Measurements from ENCODE around the gene MED12.
A peak's percentile ranks its signal among the peaks of the same experiment; 100 is the strongest.

The MED12 gene

DNA sequence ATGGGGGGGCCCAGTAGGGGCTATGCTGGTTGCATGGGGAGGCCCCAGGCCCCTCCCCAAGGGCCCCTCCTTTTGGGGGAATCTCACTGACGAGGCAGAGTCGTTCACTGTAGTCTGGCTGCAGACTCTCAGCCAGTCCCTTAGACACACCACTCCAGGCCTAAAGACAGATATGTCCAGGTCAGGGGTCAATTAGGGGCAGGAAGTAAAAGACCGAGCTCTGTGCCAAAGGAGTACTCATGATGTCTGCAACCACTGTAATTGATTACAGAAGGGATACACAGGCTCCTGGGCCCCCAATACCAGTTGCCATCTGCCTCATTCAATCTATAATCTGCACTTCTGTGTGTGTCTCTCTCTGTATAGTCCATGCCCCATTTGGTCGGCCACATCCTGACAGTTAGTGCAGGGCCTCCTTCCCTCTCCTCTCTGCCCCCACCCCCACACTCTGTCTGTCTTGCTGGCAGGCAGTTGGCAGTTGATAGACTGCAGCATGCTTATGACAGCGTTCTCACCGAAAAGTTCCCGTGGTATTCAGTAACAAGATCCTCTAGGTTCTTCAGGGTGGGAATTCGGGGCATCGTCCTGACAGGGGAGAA lies 10.5 kb upstream of the MED12 start:
- no peak for DNase-seq

- no peak for DNase-seq
Observed at GRCh38 chrX:71109051-71109450, 9.3 kb upstream of the MED12 start.

DNA sequence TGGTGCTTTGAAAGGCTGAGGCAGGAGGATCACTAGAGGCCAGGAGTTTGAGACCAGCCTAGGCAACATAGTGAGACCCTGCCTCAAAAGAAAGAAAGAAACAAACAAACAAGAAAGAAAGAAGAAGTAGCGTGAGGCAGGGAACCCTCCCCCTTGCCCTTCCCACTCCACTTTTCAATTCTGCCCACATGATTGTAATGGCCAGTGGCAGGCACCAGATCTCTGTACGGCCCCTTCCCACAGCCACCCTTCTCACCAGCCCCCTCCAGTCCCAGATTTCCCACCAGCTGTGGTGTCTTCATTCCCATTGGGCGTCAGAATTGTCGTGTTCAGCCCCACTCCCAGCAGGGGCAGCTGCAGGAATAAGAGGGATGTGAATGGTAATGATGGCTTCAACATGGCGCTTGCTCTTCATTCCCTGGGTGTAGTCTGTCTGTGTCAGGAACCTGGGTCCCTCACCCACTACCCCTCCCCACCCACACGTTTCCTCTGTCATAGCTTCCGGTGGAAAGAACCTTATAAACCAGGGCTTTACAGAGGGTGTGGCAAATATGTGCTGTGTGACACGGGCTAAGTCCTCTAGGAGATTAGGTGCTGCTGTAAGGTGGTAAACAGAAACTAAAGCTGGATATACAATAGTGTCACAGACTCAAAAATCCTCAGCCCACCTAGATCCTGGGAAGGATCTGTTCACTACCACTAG lies 7.1 kb upstream of the MED12 start, which contains the start of gene IL2RG:
Gene IL2RG, minus strand, starts transcription at position 437 of the 703 bp plus-strand sequence. Its CDS starts 38 bp downstream, at position 399.
- DNase-seq: no peak

DNA sequence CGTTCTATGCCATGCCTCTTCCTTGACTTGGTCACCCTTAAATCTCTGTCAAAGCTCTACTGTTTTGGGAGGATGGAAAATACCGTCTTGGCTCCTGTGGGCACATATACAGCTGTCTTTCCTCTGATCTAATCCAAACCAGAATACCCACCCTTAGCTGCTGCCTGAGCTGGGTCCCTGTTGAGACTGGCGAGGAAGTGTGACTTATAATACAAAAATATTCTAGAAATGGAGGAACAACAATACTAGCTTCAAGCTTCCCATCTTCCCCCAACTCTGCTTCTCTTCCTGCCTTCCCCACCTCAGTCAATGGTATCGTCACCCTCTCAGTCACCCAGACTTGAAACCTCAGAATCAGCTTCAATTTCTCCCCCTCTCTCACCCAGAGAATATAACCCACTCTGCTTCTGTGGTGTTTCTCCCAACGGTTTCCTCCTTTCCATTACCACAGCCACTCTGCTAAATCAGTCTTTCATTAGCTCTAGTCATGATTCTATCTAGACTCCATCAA lies 6.4 kb upstream of the MED12 start:
- DNase-seq: no peak

- no peak for DNase-seq
Observed at GRCh38 chrX:71117358-71117757, 1.0 kb upstream of the MED12 start.

DNA sequence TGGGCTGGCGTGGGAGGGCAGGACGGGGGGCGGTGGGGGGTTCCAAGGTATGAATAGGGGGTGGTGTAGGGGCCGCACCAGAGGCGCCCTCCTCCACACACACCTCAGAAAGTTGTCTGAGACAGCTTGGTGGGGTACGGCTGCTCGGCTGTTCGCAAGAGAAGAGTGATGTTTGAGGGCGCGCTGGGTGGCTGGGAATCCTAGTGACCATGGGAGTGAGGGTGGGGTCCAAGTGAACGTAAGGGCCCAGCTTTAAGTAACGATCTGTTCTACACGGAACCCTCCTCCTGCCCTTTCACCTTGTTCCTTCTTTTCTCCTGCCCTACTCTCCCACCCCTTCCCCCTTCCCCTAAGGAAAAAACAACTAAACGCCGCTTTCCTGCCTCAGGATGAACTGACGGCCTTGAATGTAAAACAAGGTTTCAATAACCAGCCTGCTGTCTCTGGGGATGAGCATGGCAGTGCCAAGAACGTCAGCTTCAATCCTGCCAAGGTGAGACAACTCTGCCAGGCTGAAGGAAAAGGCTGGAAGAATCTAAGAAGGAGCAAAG lies 664 bp downstream of the MED12 start:
- DNase-seq: no peak

DNA sequence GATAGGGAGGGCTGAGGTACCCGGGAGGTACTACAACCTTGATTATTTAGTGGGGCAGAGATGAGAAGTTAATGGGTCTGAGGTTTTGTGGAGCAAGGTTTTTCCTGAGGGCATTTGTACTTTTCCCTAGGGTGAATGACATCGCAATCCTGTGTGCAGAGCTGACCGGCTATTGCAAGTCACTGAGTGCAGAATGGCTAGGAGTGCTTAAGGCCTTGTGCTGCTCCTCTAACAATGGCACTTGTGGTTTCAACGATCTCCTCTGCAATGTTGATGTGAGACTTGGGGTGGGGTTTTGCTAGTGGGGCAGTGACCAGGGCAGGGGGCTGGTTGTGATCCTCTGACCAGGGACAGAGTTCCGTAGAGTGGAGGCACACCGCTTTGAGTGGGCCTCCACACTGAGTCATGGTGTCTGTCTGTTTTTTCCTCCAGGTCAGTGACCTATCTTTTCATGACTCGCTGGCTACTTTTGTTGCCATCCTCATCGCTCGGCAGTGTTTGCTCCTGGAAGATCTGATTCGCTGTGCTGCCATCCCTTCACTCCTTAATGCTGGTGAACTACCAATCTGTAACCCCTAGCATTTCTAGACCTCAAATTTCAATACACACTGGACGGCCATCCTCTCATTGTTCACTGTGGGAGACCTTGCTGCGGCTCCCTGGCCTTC lies 9.9 kb downstream of the MED12 start:
- DNase-seq: no peak

- DNase-seq: peak; percentile 5 to 61
Observed at GRCh38 chrX:71128915-71129765, 10.7 kb downstream of the MED12 start.

DNA sequence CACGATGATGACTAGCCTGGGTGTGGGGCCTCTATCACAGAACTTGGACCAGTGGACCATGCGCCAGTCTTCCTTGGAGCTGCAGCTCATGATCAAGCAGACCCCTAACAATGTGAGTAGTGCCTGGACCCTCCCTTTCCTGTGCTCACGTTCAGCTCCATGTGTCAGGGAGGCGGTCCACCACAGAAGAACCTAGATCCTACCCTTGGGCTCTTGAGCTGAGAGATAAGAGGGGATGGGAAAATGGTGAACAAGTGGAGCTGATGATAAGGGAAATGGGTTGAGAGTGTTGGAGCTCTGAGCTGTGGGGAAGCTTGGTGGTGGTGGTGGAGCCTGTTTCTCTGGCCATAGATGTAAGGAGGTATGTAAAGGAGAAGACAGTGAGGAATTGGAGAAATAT lies 13.1 kb downstream of the MED12 start:
- DNase-seq: no peak

GRCh38 chrX:71140440-71140839 lies 22.0 kb downstream of the MED12 start:
- no peak for DNase-seq

- DNase-seq: no peak
Observed at GRCh38 chrX:71143508-71143907, 25.1 kb downstream of the MED12 start.

DNA sequence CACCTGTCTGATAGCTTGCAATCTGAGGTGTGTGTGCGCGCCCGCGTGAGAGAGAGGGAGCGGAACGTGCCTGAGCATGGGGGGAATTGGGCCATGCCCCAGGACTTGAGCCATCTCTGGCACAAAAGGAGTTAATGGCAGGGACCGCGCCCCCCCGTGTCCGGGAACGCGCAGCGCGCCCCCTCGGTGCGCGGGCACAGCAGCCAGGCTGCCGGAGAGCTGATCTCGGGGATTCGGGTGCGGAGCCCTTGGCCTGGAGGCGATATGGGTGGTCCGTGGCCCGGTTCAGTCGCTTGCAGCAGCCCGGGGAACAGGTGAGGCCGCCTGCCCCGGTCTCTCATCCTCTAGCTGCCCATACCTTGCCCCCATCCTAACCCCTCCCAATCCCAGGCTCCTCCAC lies 26.3 kb downstream of the MED12 start, which contains the start of gene NLGN3:
Gene NLGN3, plus strand, starts transcription at position 191 of the 400 bp plus-strand sequence. CDS start 2,909 bp downstream, outside the sequence.
- peak in 1 of 2 experiments; percentile 25 for DNase-seq

- no peak for DNase-seq
Observed at GRCh38 chrX:71147496-71148277, 29.3 kb downstream of the MED12 start.

GRCh38 chrX:71148278-71148663 lies 29.9 kb downstream of the MED12 start:
- no peak for DNase-seq

GRCh38 chrX:71151366-71151765 lies 33.0 kb downstream of the MED12 start:
- no peak for DNase-seq

DNA sequence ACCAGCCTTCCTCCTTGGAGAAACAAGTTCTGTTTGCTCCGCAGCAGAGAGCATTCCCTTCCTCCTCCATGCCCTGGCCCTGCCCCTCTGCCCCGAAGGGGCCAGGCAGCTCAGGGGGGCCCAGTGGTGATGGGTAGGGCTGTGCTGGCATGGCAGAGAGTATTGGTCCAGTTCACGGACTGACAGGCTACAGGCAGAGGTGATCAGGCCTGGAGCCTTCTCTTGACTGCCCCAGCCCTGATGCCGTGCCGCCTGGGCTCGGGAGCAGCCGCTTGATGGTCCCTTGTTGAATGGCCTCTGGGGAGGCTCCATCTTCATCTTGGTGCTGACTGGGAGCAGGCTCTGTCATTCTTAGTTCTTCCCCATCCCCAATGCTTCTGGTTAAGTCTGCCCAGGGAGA lies 35.8 kb downstream of the MED12 start:
- DNase-seq: no peak

- DNase-seq: no peak
Observed at GRCh38 chrX:71154641-71155040, 36.2 kb downstream of the MED12 start.

DNA sequence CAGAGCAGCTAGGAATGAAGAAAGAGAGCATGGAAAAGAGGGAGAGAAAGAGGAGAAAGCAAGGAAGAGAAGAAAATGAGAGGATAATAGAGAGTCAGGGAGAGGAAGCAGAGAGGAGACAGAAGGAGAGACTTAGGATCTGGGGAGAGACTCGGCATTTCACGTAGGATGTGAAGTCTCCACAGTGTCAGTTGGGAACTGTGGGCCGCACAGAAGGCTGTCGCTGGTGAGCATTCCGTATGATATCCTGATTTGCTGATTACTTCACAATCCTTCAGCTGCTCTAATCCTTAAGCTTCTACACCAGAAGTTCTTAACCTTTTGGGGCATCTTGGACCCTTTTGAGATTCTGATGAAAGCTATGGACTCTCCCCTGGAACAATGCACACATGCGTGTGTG lies 40.2 kb downstream of the MED12 start:
- DNase-seq: no peak

DNA sequence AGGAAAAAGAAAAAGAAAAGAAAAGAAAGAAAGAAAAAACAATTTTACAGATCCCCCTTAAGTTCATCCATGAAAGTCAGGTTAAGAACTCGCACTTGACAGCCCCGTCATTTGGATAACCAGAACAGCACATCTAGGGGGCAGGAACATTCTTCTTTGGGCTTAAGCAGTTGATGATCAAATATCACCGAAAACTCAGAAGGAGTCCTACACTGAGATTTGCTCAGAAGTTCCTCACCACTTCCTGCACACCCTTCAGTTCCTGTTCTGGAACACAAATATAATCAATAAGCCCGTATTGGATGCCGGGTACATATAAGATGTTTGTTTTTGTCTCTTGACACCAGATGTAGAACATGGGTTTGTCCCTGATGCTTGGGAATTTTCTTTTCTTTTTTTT lies 40.9 kb downstream of the MED12 start:
- no peak for DNase-seq

DNA sequence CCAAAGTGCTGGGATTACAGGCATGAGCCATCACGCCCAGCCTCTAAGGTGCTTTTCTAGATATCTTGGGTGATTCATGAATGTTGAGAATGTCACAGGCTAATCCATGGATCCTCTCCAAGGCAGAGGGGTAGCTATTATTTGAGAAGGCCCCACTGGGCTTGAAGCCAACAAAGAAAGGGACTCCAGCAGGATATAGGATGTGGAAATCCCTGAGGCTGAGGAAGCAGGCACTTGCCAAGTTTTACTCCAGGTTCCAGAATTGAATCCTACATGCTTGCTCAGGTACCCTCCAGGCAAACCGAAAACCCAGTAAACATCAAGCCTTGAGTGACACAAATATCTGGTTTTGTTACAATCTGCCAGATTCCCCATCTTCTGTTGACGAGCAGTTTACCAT lies 42.1 kb downstream of the MED12 start:
- DNase-seq: no peak

GRCh38 chrX:71162981-71163380 lies 44.6 kb downstream of the MED12 start:
- DNase-seq: no peak

- no peak for DNase-seq
Observed at GRCh38 chrX:71164071-71164470, 45.7 kb downstream of the MED12 start.

Measured in NCI-H526 (cell line).